Stimulated activated CD8-positive, alpha-beta memory T cell treated with anti-CD3 and anti-CD28 coated beads, Interleukin-15, amount 100 ng/mL, for 48 hours (primary cell): ENCODE measurements around the gene STARD9.
"Not testable (repeated sequence)": the region's sequence is repeated elsewhere in the genome, so short reads cannot be mapped to it uniquely, and the experiment has no call there.

ENCODE experiments used
- DNase-seq, 2 donors: peaks; one replicate each; pipeline ENCODE4 v3.0.0-alpha.2; 2020; ENCODE audit warnings: low read depth in 2 of 2

STARD9 gene

DNA sequence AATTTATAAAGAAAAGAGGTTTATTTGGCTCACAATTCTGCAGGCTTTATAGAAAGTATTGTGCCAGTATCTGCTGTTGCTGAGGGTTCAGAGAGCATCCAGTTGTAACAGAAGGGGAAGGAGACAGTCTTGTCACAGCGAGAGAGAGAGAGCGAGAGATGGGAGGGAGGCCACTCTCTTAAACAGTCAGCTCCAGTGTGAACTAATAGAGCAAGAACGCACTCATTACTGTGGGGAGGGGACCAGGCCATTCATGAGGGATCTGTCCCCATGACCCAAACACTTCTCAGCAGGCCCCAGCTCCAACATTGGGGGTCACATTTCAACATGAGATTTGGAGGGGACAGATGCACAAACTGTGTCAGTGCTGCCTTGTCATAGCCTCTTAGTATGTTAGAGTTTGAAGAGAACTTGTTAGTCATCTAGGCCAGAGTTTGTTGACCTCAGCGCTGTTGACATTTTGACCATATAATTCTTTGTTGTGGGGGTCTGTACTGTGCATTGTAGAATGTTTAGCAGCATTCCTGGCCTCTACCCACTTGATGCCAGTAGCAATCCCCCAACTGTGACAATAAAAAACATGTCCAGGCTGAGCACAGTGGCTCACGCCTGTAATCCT lies 15.3 kb downstream of the STARD9 start:
- DNase-seq = no peak

DNA sequence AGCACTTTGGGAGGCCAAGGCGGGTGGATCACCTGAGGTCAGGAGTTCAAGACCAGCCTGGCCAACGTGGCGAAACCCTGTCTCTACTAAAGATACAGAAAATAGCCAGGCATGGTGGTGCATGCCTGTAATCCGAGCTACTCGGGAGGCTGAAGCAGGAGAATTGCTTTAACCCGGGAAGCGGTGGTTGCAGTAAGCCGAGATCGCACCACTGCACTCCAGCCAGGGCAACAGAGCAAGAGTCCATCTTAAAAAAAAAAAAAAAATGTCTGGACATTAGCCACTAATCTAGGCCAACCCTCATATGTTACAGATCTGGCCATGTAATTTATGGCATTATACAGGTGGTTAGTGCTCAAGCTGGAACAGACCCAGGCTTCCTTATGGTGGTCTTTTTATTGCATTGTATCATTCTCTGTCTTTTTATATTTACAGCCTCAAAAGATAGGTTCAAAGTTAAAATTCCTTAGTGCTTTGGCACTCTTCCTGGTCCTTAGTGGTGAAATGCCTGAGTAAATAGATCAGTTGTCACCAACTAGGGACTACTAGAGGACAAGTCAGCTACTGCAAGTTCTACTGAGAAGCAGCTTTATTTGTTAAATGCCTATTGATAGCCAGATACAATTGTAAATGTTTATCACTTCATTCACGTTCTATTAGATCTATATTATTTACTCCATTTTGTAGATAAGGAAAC lies 16.0 kb downstream of the STARD9 start:
- no peak for DNase-seq

DNA sequence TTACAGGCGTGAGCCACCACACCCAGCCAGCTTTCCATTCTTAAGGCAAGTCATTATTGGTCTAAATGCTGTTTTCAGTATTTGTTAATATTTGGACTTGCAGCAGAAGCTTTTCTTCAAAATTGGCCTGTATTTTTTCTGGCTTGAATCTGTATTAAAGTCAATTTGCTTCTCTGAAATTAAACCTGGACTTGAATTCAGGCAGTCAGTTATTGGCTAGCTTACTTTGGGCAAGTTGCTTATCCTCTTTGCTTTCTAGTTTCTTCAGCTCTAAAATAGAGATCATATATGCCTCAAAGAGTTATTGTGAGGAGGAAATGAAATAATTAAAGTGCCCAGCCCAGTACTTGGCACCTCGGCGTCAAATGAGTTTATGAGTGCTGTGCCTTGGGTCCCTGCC lies 17.3 kb downstream of the STARD9 start:
- no peak for DNase-seq

DNA sequence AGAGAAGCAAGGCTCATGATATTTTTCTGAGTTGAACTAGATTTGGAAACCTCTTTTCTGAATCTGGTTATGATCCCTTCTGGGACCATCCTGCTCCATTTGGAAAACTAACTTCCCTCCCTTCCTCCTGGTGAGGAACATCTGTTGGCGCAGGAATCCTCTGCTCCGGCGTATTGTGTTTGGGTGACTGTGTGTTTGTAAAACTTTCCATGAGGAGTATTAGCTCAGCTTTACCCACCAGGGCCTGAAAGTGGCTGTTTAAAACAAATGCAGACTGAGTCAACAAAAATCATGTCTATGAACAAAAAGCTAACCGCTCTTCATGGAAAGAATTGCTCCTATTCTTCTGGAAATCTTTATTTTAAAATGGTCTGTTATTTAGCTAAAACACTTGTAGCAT lies 17.7 kb downstream of the STARD9 start:
- DNase-seq = no peak

GRCh38 chr15:42594095-42594494 lies 18.7 kb downstream of the STARD9 start:
- DNase-seq = no peak

DNA sequence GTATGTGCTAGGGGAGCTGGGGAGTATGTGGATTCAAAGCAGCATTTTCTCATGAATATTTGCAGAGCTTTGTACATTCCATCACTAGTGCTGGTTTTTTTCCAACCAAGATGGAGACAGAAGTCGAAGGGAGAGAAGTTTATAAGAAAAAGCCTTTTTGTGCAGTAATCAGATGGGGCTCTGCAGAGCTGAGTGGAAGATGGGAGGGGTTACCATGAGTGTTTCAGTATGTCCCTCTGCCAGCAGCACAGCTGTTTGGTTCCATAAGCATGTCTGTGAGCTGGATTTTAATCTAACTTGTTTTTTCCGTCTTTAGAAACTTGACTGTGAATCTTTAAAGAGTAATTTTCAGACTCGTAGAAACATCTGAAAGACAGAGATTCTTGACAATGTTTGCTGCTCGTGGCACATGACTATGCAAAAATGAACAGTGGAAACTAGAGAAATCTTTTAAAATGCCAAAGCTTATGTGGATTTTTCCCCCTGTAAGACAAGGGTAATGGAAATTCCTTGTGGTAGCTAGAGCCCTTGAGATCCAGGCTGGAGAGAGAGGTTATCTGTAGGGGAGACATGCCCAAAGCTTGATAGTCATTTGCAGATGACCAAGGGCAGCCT lies 20.3 kb downstream of the STARD9 start:
- no peak for DNase-seq

DNA sequence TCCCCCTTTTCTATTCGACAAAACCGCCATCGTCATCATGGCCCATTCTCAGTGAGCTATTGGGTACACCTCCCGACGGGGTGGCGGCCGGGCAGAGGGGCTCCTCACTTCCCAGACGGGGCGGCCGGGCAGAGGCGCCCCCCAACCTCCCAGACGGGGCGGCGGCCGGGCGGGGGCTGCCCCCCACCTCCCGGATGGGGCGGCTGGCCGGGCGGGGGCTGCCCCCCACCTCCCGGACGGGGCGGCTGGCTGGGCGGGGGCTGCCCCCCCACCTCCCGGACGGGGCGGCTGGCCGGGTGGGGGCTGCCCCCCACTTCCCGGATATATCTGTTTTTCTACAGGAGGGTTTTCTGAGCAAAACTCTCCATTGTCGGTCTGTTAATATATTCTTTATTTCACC lies 25.9 kb downstream of the STARD9 start:
- not testable (repeated sequence) for DNase-seq

- DNase-seq = no peak
These were observed 27.1 kb downstream of the STARD9 start for GRCh38 chr15:42602501-42602900.

GRCh38 chr15:42603978-42604377 lies 28.6 kb downstream of the STARD9 start:
- DNase-seq = no peak

DNA sequence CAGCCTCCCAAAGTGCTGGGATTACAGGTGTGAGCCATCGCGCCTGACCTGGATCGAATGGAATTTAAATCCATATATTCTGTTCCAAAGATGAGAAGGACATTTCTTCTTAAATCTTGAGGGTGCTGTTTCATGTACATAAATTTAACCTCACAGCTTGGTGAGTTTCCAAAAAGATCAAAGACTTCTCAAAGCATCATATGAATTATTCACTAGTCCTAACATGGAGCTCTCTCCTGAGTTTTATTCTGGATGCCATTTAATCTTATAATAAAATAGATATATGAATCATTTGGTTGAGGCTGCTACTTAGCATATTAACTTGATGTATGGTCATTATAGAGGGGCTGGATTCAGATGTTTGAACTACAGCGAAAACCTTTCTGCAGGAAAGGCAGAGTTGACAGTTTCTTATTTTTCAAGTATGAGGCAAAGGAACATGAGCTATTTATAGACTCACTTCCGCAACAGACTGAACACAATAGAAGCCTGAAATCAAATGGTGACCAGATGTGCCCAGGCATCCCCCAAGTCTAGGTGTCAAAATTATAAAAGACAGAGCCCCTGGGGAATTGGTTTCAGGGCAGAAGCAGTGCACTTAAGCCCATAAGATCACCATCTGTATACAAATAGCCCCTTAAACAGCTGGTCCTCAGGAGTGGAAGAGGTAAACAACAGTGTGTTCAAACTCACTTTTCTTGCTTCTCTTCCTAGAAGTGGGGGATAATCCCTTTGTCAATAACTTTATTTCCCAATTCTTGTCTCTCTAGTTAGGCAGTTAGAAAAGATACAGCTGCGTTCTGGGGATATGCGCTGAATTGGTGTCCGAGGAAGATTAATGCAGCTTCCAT lies 29.7 kb downstream of the STARD9 start:
- DNase-seq = no peak

- DNase-seq = no peak
These were observed 30.4 kb downstream of the STARD9 start for GRCh38 chr15:42605796-42606195.

DNA sequence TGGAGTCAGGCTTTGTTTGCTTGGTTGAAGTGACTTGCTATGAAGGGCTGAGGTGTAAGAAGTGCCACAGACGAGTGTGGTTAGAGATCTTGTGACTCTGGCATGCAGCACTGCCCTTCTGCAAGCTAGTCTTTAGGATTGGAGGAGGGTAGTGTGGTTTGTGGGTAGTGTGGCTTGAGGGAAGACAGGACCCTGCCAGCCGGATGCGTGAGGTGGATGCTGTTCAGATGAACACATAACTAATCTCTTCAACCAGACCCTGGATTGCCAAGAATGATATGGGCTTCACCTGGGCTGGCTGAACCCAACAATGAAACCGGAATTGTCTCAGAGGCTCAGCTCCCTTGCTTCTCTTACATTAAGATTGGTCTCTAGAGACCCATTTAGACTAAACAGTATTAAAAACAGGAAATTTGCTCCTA lies 32.7 kb downstream of the STARD9 start:
- DNase-seq = peak; percentile 44 to 50

DNA sequence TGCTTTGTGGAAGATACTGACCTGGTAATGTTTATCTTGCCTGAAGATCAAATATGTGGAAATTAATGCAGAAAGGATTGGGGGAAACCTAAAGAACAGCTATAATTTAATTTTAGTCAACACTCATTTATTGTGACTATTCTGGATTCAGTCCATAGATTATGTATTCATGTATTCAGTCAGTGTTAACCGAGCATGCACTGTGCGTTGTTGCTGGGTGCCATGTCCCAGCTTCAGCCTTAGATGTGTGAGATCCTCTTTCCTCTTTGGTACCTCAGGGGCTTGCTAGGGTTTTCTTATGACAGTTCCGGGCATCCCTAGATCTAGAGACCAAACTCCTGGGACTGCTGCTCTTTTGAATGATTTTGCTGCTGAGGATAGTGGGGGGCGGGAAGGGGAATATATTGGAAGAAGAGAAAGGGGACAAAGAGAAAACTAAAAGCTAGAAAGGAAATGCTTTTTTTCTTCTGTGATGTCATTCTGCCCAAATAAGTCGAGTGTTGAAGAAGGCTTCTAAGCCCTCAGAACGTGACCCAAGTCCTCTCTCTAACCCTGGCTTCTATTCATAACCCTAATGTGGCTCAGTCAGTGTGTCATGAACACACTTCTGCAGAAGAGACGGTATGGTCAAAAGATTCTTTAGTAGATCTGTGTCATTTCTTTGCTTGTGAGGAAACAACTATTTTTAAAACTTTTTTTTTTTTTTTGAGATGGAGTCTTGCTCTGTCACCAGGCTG lies 33.5 kb downstream of the STARD9 start:
- no peak for DNase-seq

- DNase-seq = no peak
These were observed 36.1 kb downstream of the STARD9 start for GRCh38 chr15:42611532-42611931.

DNA sequence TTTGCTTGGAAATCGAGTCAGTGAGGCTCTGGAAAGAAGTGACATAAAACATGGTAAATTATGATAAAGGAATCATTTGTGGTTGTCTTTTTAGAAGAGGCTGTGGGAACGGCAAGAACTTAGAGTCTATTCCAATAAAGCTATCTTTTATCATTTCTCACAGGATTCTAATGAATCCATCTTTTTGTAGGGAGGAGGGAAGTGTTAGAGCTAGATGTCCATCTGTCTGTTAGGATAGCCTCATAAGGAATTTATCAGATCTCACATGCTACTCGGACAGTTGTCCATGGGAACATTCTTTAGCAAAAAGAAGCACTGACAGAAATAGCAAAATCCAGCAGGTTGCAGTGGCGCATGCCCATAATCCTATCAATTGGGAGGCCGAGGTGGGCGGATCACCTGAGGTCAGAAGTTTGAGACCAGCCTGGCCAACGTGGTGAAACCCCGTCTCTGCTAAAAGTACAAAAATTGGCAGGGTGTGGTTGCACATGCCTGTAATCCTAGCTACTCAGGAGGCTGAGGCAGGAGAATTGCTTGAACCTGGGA lies 37.0 kb downstream of the STARD9 start:
- no peak for DNase-seq

DNA sequence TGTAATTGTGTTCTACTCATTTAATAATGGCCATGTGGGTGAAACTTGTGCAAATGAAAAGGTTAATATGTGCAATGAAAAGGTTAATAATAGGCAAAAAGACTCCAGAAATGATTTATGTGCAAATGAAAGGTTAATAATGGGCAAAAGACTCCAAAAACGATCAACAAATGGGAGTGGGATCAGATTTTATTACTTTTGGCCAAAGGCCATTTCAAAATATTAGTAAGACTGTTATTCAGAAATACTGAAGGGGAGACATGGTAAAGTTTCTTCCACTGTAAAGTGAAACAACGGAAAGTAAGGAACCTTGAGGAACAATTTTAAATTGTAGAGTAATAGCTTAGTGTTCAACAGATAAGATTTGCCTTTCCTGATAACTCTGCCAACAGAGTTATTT lies 40.7 kb downstream of the STARD9 start:
- DNase-seq = no peak

DNA sequence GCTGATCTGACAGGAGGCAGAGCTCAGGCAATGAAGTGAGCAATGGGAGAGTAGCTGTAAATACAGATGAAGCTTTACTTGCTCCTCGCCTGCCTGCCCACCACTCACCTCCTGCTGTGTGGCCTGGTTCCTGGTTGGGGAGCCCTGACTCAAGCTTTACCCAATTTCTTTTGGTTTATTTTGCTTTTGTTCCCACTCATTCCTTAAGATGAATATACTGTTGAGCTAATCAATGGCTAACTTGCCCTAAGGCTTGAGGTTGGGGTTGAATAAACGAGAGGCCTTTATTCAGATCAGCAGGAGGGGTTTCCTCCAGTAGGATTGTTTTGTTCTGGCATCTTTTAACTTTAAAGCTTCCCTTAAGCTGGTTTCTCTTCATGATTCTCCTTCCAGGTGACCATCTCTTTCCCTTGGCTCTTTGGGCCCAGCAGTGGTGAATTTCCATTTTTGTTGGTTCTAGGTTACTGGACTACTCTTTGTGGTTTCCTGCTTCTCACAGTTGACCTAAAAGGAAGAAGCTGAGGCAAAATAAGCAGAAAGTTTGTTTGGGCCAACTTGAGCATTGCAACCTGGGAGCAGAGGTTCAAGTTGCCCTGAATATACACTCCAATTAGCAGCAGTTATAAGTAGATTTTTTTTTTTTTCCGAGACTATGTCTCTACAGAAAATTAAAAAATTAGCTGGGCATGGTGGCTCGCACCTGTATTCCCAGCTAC lies 44.4 kb downstream of the STARD9 start:
- DNase-seq = no peak

GRCh38 chr15:42621386-42621785 lies 46.0 kb downstream of the STARD9 start:
- no peak for DNase-seq

GRCh38 chr15:42621996-42622925 lies 46.9 kb downstream of the STARD9 start:
- DNase-seq = no peak

GRCh38 chr15:42623951-42624350 lies 48.5 kb downstream of the STARD9 start:
- no peak for DNase-seq
